IMR-90 (cell line): ENCODE data around the gene PSMD14.

Experiments
- CEBPB ChIP-seq: IDR thresholded peaks from 2 replicates; pipeline ENCODE4 v1.6.1; 2012; ENCODE audit warnings: low read depth, low read length, improper control_type of control experiment
- CTCF ChIP-seq: conservative IDR thresholded peaks from 2 replicates; pipeline ENCODE4 v1.5.1; 2012; ENCODE audit warnings: mild to moderate bottlenecking, low read depth, low read length, improper control_type of control experiment
- POLR2A ChIP-seq: IDR thresholded peaks from 2 replicates; pipeline ENCODE4 v1.6.1; 2012; ENCODE audit warnings: mild to moderate bottlenecking, low read depth, low read length

- TF ChIP-seq CTCF (no peak), CEBPB (no peak), POLR2A (no peak)
Observed at GRCh38 chr2:161335626-161336025, 27.4 kb downstream of the PSMD14 start.
